ENCODE measurements around the gene KLF9. TPM values are rescaled to one million over a fixed set of nuclear protein-coding genes. Genes with fewer than 3 reads are reported as not detected.

KLF9 gene
- total RNA-seq, 2 donors from 2014 or later: 56.2 to 78.9 TPM

- no peak for DNase-seq
- ATAC-seq: no peak
- intact Hi-C loops (cut with DNase I): no loop called here
Measured at GRCh38 chr9:70389188-70389587, 25.3 kb downstream of the KLF9 start.

DNA sequence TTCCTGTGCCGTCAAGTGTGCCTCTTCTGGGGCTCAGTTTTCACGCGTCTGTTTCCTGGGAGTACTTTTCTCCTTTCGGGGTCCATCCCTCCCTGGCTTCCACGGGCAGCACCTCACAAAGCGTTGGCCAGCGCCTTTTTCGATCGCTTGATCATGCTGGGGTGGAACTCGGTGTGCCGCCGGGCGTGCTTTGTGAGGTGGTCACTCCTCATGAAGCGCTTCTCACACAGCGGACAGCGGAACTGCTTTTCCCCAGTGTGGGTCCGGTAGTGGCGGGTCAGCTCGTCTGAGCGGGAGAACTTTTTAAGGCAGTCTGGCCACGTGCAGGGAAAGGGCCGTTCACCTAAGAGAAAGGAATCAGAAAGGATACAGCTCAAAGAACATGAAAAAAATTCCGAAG lies 26.8 kb downstream of the KLF9 start:
- ATAC-seq (no peak), DNase-seq (no peak)
- intact Hi-C loops (cut with DNase I): no loop called here

DNA sequence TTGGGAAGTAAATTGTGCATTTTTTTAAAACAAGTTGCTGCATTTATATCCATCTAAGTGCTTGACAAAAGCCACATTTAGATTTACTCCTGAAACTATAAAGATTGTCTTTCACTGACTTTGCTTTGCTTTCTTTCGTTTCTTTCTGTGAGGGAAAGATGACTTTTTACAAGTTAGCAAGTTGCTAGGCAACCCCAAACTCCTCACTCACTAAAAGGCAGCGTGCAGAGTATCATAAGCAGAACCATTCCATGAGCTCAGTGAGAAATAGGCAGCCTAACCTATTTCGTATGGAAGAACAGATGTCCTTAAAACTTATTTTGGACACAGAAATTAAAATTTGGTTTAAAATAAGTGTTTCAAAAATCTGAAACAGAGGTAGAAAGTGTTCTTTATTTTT lies 29.0 kb downstream of the KLF9 start:
- DNase-seq (no peak), ATAC-seq (no peak)
- intact Hi-C loops (cut with DNase I): no loop called here

DNA sequence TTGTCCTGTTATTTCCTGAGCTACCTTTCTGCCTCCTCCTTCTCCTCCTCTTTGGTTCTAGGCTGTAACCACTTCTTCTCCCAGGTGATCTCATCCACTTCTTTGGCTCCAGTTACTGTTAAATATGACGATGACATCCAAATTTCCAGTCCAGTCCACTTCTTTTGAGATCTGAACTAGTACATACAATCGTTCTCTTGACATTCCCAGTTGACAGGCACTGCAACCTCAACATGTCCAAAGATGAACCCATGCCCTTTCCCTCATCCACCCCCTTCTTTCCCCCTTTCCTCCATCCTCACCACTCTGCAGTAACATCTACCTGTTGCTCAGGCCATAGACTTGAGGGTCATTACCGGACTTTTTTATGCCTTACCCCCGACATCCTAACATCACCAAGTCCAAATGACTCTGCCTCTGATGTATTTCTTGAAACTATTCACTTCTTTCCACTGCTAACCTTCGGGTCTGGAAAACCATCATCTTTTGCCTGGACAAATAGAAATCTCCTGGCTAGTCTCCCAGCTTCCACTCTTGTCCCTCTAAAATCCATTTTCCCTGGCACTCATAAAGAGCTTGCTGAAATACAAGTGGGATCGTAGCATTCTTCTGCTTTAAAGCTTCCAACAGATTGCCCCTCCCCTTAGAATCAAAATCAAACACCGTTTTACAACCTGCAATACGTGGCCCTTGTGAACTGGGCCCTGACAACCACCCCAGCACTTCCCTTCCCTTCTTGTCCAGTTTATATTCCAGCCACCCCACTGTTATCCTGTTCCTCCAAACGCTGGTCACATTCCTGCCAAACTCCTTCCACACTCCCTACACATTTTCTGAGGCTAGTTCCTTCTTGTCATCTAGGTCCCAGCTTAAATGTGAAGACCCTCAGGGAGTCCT lies 31.5 kb downstream of the KLF9 start:
- peak in 1 of 2 donors; percentile 30 for ATAC-seq
- DNase-seq: no peak
- intact Hi-C loops (cut with DNase I): no loop called here

GRCh38 chr9:70382046-70382708 lies 32.3 kb downstream of the KLF9 start:
- peak; percentile 41 for DNase-seq
- ATAC-seq: no peak
- intact Hi-C loops (cut with DNase I): no loop called here

GRCh38 chr9:70374962-70375618 lies 39.4 kb downstream of the KLF9 start:
- DNase-seq (no peak), ATAC-seq (no peak)
- intact Hi-C loops (cut with DNase I): no loop called here

DNA sequence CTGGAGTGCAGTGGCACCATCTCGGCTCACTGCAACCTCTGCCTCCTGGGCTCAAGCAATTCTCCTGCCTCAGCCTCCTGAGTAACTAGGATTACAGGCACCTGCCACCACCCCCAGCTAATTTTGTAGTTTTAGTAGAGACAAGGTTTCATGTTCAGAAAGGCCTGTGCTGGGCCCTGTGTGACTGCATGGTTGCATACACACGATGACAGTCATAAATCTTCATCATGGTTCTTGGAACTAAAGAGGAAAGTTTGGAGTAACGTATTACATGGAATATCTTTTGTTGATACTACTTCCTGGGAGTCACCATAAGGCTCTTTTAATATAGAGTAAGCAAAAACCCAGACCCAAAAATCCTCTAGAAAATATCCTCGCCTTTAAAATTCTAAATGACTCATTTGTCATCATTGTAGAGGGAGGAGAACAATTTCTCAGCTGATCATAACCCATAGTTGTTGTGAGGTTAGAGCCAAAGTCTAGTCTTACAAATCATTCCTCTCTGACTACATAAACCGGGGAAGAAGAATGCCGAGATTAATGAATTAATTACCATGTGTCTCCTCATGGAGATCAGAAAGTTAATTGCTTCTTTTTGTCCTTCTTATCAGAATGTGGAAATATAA lies 47.0 kb downstream of the KLF9 start:
- DNase-seq (no peak), ATAC-seq (no peak)
- intact Hi-C loops (cut with DNase I): no loop called here

DNA sequence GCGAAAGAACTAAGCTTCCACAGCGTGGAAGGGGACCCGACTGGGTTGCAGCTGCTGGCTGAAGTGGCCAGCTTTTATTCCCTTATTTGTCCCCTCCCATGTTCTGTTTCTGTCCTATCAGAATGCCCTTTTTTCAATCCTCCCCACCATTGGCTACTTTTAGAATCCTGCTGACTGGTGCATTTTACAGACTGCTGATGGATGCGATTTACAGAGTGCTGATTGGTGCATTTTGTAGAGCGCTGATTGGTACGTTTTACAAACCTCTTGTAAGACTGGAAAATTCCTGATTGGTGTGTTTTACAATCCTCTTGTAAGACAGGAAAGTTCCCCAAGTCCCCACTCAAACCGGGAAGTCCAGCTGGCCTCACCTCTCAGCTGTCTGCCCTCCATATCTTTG lies 50.7 kb downstream of the KLF9 start:
- intact Hi-C loops (cut with DNase I): no loop called here
- ATAC-seq: no peak
- DNase-seq: no peak

DNA sequence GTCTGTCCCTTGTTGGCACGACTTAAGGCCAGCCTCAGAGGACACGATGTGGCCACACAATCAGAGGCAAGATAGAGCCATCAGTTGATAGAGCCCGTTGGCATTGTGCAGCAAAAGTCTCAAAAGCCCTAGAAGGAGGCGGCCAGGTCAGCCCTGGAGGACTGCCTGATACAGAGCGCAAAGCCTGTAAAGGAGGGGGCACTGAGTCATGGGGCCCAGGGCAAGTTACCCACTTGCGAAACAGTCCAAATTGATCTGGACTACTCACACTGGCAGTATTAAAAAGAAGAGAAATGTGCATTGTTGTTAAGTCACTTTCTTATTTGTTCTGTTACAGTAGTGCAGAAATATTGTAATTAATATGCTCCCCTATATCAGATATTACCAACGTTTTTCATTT lies 51.5 kb downstream of the KLF9 start:
- peak in 1 of 2 donors; percentile 17 for ATAC-seq
- intact Hi-C loops (cut with DNase I): no loop called here
- DNase-seq: no peak

DNA sequence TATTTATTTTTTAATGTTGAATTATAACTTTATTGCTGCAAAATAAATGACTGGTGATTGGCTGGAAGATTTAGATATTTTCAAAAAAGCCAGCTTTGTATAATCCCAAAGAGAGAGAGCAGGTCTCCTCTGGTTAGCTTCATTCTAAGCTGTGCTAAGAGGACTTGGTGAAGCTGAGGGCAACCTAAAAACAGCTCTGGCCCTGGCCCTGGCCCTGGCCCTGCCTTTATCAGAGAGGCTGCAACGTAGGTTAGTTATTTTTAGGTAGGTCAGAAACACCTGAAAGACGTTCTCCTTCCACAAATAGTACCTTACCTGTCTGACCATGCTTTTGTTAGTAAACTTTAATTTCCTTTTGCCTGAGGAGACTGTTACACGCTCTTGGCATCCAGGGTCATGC lies 58.7 kb downstream of the KLF9 start:
- intact Hi-C loops (cut with DNase I): loop anchor here (10.0 kb wide), 2 partner anchors 49 to 129 kb away; no protein-coding TSS in a partner anchor
- DNase-seq (no peak), ATAC-seq (no peak)

- DNase-seq (no peak), ATAC-seq (peak in 1 of 2 donors; percentile 55)
- intact Hi-C loops (cut with DNase I): loop anchor here (2.0 to 10.0 kb wide), 4 partner anchors 52 to 250 kb away; no protein-coding TSS in a partner anchor
Measured at GRCh38 chr9:70352802-70353201, 61.7 kb downstream of the KLF9 start.

- DNase-seq: no peak
- intact Hi-C loops (cut with DNase I): loop anchor here (2.0 to 10.0 kb wide), 4 partner anchors 52 to 250 kb away; no protein-coding TSS in a partner anchor
- ATAC-seq: no peak
Measured at GRCh38 chr9:70352356-70352755, 62.1 kb downstream of the KLF9 start.

DNA sequence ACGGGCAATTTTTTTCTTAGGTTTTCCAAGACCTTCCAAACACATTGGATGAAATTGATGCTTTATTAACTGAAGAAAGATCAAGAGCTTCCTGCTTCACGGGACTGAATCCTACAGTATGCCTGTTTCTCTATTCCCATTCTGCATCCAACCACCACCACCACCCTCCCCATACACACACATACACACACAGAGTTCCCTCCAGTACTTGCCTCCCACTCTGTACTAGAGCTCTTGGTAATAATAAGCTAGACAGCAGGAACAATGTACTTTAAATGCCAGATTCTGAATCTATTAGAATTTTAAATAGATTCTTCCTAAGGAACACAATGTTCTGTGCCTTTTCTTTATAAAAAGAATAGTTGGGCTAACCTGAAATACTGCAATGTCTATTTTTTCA lies 67.4 kb downstream of the KLF9 start:
- intact Hi-C loops (cut with DNase I): no loop called here
- DNase-seq (no peak), ATAC-seq (no peak)

GRCh38 chr9:70340572-70340971 lies 73.9 kb downstream of the KLF9 start:
- no peak for ATAC-seq
- DNase-seq: no peak
- intact Hi-C loops (cut with DNase I): no loop called here

Other genes starting within 250 kb of the KLF9 start
- gene SMC5, start 155.7 kb downstream of the KLF9 start, total RNA-seq: 10 to 100 TPM; 12.3 to 21.0 TPM

Measured in left cardiac atrium (tissue), 4 donors.